Common myeloid progenitor, CD34-positive (primary cell): ENCODE results near the gene NR4A1.

Experiments
- CTCF ChIA-PET: fragments of 350-600 bp; sonication (Branson Sonifier 250); formaldehyde crosslinking; loops from one replicate; lab custom pipeline; 2021; ENCODE audit warnings: antibody characterized with exemption; lab: Charles Lee
- POLR2A ChIA-PET: fragments of 350-600 bp; sonication (Branson Sonifier 250); formaldehyde crosslinking; loops from one replicate; lab custom pipeline; 2021; ENCODE audit warnings: antibody characterized with exemption; lab: Charles Lee
- DNase-seq, 3 donors: peaks; one replicate each; pipeline versions ENCODE4 v3.0.0 to v3.0.0-alpha.2; 2013
- H3K27ac ChIP-seq, 2 experiments: 1 replicate in 1 of 2; 2 replicates in 1 of 2; pipeline ENCODE4 v1.7.0; 2013; ENCODE audit warnings: inconsistent platforms in 2 of 2, low read length in 2 of 2, mild to moderate bottlenecking in 2 of 2, low read depth in 1 of 2, moderate library complexity in 1 of 2; ENCODE audit not compliant: severe bottlenecking in 2 of 2, insufficient read depth in 1 of 2, poor library complexity in 1 of 2
- H3K27me3 ChIP-seq, 5 experiments: replicated peaks in 2 of 5; 1 replicate in 3 of 5; 2 replicates in 2 of 5; pipeline versions ENCODE4 v1.6.1 to v1.7.0; 2013; ENCODE audit warnings: low read length in 4 of 5, mild to moderate bottlenecking in 2 of 5, moderate library complexity in 2 of 5, inconsistent platforms in 1 of 5; ENCODE audit not compliant: insufficient read depth in 5 of 5, control insufficient read depth in 4 of 5
- H3K36me3 ChIP-seq, 4 experiments: 1 replicate in 2 of 4; 2 replicates in 2 of 4; pipeline versions ENCODE4 v1.6.1 to v1.7.0; 2013; ENCODE audit warnings: low read length in 3 of 4, control low read depth in 1 of 4, mild to moderate bottlenecking in 1 of 4; ENCODE audit not compliant: control insufficient read depth in 4 of 4, insufficient read depth in 4 of 4
- H3K4me1 ChIP-seq, 4 experiments: 1 replicate in 3 of 4; 2 replicates in 1 of 4; pipeline versions ENCODE4 v1.6.1 to v1.7.1; 2013; ENCODE audit warnings: low read length in 3 of 4, mild to moderate bottlenecking in 3 of 4, control low read depth in 1 of 4, inconsistent platforms in 1 of 4, moderate library complexity in 1 of 4; ENCODE audit not compliant: control insufficient read depth in 4 of 4, insufficient read depth in 4 of 4; ENCODE audit errors: control extremely low read depth in 1 of 4
- H3K4me3 ChIP-seq, 7 experiments: 1 replicate in 4 of 7; 2 replicates in 3 of 7; pipeline versions ENCODE4 v1.5.1 to v1.7.0; 2013; ENCODE audit warnings: mild to moderate bottlenecking in 7 of 7, low read length in 6 of 7, moderate library complexity in 6 of 7, inconsistent platforms in 2 of 7, low read depth in 2 of 7, control low read depth in 1 of 7; ENCODE audit not compliant: insufficient read depth in 4 of 7, control insufficient read depth in 1 of 7; ENCODE audit errors: extremely low read depth in 1 of 7
- H3K9me3 ChIP-seq, 5 experiments: 1 replicate in 4 of 5; 2 replicates in 1 of 5; pipeline versions ENCODE4 v1.6.1 to v1.7.1; 2013; ENCODE audit warnings: low read length in 4 of 5, mild to moderate bottlenecking in 2 of 5, inconsistent platforms in 1 of 5, low read depth in 1 of 5, moderate library complexity in 1 of 5; ENCODE audit not compliant: control insufficient read depth in 4 of 5, insufficient read depth in 2 of 5; ENCODE audit errors: control extremely low read depth in 1 of 5
- WGBS: methylation state at CpG from one replicate; pipeline ENCODE4 v1.1.5; 2013; ENCODE audit not compliant: insufficient coverage; 5-methylcytosine and 5-hydroxymethylcytosine counted together

NR4A1 gene

GRCh38 chr12:52044292-52044983 lies 6.8 kb upstream of the NR4A1 start:
- CTCF ChIA-PET, result interaction anchor here (1.0 to 18.9 kb wide), 6 partner anchors 13 to 41 kb away, joined by 3 to 312 read pairs (median 5); no protein-coding TSS in a partner anchor
- POLR2A ChIA-PET, result interaction anchor here (0.8 kb wide), 1 partner anchor 17 kb away, joined by 4 read pairs; no protein-coding TSS in a partner anchor
- no peaks in the 10 kb centered on the region for H3K9me3 ChIP-seq
- H3K4me1 ChIP-seq, result peaks cover 0 to 24% (median 23%) of the 10 kb centered on the region in 4 experiments
- no peak overlapping the region for H3K27ac ChIP-seq
- no peak overlapping the region for H3K4me3 ChIP-seq
- 98% methylated on average over 10 of the region's 18 CpGs for WGBS
- no peaks in the 10 kb centered on the region for H3K36me3 ChIP-seq
- no peak for DNase-seq
- H3K27me3 ChIP-seq, result peaks cover 0 to 10% (median 5%) of the 10 kb centered on the region in 5 experiments

- H3K9me3 ChIP-seq, result no peaks in the 10 kb centered on the region
- H3K4me3 ChIP-seq, result no peak overlapping the region
- H3K36me3 ChIP-seq, result no peaks in the 10 kb centered on the region
- 0% methylated on average over 1 of the region's 4 CpGs for WGBS
- DNase-seq, result peak in 2 of 3 donors; percentile 53 to 55
- peaks cover 0 to 34% (median 31%) of the 10 kb centered on the region in 4 experiments for H3K4me1 ChIP-seq
- no peak overlapping the region for H3K27ac ChIP-seq
- POLR2A ChIA-PET, result interaction anchor here (0.6 to 1.9 kb wide), 2 partner anchors 9 to 20 kb away, joined by 3 to 8 read pairs; no protein-coding TSS in a partner anchor
- H3K27me3 ChIP-seq, result peaks cover 0 to 20% (median 11%) of the 10 kb centered on the region in 5 experiments
- CTCF ChIA-PET, result interaction anchor here (1.2 to 18.9 kb wide), 3 partner anchors 9 to 20 kb away, joined by 3 to 312 read pairs (median 8); no protein-coding TSS in a partner anchor
Observed at GRCh38 chr12:52045794-52046199, 5.4 kb upstream of the NR4A1 start.

DNA sequence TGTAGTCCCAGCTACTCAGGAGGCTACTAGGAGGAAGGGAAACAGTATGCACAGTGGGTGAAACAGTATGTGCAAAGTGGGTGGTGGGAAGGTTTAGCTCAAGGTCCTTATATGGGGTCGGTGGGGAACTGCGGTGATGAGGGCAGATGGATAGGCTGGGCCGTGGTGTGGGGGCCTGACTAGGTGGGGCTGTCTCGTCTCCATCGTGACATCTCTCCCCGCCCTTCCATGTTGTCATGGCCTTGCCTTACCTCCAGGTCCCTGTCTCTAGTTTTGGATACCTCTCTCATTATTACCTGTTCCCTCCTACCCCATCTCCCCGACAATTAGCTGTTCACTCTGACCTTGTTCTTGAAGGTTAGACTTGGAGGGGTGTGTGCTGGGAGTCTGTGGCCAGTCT lies 4.4 kb upstream of the NR4A1 start:
- DNase-seq, result no peak
- peaks cover 0 to 36% (median 35%) of the 10 kb centered on the region in 4 experiments for H3K4me1 ChIP-seq
- POLR2A ChIA-PET, result interaction anchor here (1.4 to 1.9 kb wide), 2 partner anchors 9 to 10 kb away, joined by 3 to 8 read pairs; no protein-coding TSS in a partner anchor
- CTCF ChIA-PET, result interaction anchor here (1.2 to 18.9 kb wide), 3 partner anchors 9 to 22 kb away, joined by 5 to 312 read pairs (median 20); no protein-coding TSS in a partner anchor
- no peak overlapping the region for H3K4me3 ChIP-seq
- no peaks in the 10 kb centered on the region for H3K36me3 ChIP-seq
- no peaks in the 10 kb centered on the region for H3K9me3 ChIP-seq
- peaks cover 0 to 25% (median 14%) of the 10 kb centered on the region in 5 experiments for H3K27me3 ChIP-seq
- 95% methylated on average over 6 of the region's 7 CpGs for WGBS
- no peak overlapping the region for H3K27ac ChIP-seq

GRCh38 chr12:52049286-52049685 lies 2.0 kb upstream of the NR4A1 start:
- no peak overlapping the region for H3K27ac ChIP-seq
- DNase-seq, result no peak
- H3K4me3 ChIP-seq, result no peak overlapping the region
- POLR2A ChIA-PET, result no interaction called here
- CTCF ChIA-PET, result interaction anchor here (0.8 to 18.9 kb wide), 3 partner anchors 8 to 24 kb away, joined by 3 to 312 read pairs (median 20); no protein-coding TSS in a partner anchor
- no peaks in the 10 kb centered on the region for H3K9me3 ChIP-seq
- H3K27me3 ChIP-seq, result peaks cover 0 to 31% (median 22%) of the 10 kb centered on the region in 5 experiments
- WGBS, result 100% methylated on average over 2 of the region's 4 CpGs
- no peaks in the 10 kb centered on the region for H3K36me3 ChIP-seq
- peaks cover 0 to 37% (median 27%) of the 10 kb centered on the region in 4 experiments for H3K4me1 ChIP-seq

DNA sequence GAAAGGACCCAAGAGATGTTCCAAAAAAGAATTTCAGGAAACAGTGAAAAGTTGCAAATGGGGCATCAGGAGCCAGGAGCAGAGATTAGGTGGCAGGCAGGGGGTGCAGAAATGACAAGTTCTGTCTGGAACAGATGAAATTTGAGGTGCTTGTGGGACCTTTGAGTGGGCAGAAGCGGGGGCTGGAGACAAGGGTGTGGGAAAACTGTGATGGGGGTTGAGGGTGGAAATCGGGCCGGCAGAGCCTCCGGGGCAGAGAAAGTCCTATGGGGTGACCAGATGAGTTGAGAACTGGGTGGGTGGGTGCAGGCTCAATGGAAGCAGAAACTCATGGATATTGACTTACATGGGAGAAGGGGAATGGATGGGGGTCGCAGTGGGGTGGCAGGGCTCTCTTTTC lies 1.6 kb upstream of the NR4A1 start:
- ChIA-PET POLR2A (interaction anchor here (2.4 to 2.5 kb wide), 2 partner anchors 13 to 24 kb away, joined by 16 to 21 read pairs; no protein-coding TSS in a partner anchor), CTCF (interaction anchor here (1.0 to 6.7 kb wide), 2 partner anchors 8 to 21 kb away, joined by 4 to 104 read pairs; no protein-coding TSS in a partner anchor)
- Histone ChIP-seq H3K36me3 (no peaks in the 10 kb centered on the region), H3K9me3 (no peaks in the 10 kb centered on the region), H3K27me3 (peaks cover 0 to 31% (median 22%) of the 10 kb centered on the region in 5 experiments), H3K4me1 (peaks cover 0 to 37% (median 27%) of the 10 kb centered on the region in 4 experiments), H3K27ac (no peak overlapping the region), H3K4me3 (no peak overlapping the region)
- no peak for DNase-seq
- 92% methylated on average over 4 of the region's 5 CpGs for WGBS

- CTCF ChIA-PET, result interaction anchor here (0.7 to 6.7 kb wide), 6 partner anchors 9 to 32 kb away, joined by 3 to 104 read pairs (median 6); no protein-coding TSS in a partner anchor
- Histone ChIP-seq H3K9me3 (no peaks in the 10 kb centered on the region), H3K4me1 (peaks cover 0 to 37% (median 27%) of the 10 kb centered on the region in 4 experiments), H3K4me3 (peak overlapping the region; percentile 35 to 79 (median 54)), H3K27ac (peak overlapping the region in 1 of 2 experiments; percentile 65), H3K27me3 (peaks cover 0 to 31% (median 22%) of the 10 kb centered on the region in 5 experiments), H3K36me3 (no peaks in the 10 kb centered on the region)
- peak in 2 of 3 donors; percentile 60 to 66 for DNase-seq
- 26% methylated on average over 14 of the region's 16 CpGs for WGBS
- POLR2A ChIA-PET, result interaction anchor here (2.0 to 2.8 kb wide), 4 partner anchors 13 to 24 kb away, joined by 16 to 30 read pairs (median 20); partner anchors contain the start of gene ATG101
Observed at GRCh38 chr12:52050116-52050757, 1.0 kb upstream of the NR4A1 start.
